OCI-LY1 (cell line): ENCODE measurements around the gene FAM50B.

Source experiments
- H2AFZ ChIP-seq: fragments of 200-600 bp; sonication (generic), shearing (Covaris generic); 2 replicates; pipeline ENCODE4 v1.6.0; 2014; ENCODE audit warnings: antibody characterized with exemption, mild to moderate bottlenecking, low read length
- H3F3A ChIP-seq: fragments of 200-600 bp; sonication (generic), shearing (Covaris generic); 2 replicates; pipeline ENCODE4 v1.6.0; 2014; ENCODE audit warnings: mild to moderate bottlenecking, antibody characterized with exemption, low read length, moderate library complexity; ENCODE audit not compliant: insufficient read depth
- H3K27ac ChIP-seq: fragments of 200-600 bp; sonication (generic); 2 replicates; pipeline ENCODE4 v1.5.1; 2014; ENCODE audit warnings: low read length, mixed run types, mild to moderate bottlenecking, low read depth; ENCODE audit not compliant: poor library complexity, severe bottlenecking
- H3K27me3 ChIP-seq: fragments of 200-600 bp; sonication (generic); 2 replicates; pipeline ENCODE4 v1.6.0; 2014; ENCODE audit warnings: antibody characterized with exemption, mild to moderate bottlenecking, low read length, moderate library complexity; ENCODE audit not compliant: insufficient read depth
- H3K36me3 ChIP-seq: fragments of 200-600 bp; sonication (generic); 2 replicates; pipeline ENCODE4 v1.6.1; 2014; ENCODE audit warnings: mild to moderate bottlenecking, antibody characterized with exemption, low read length, moderate library complexity, mixed read lengths; ENCODE audit not compliant: insufficient read depth
- H3K4me1 ChIP-seq: fragments of 200-600 bp; sonication (generic); 2 replicates; pipeline ENCODE4 v1.5.1; 2014; ENCODE audit warnings: mild to moderate bottlenecking, low read length, moderate library complexity; ENCODE audit not compliant: insufficient read depth, severe bottlenecking
- H3K4me2 ChIP-seq: fragments of 200-600 bp; sonication (generic), shearing (Covaris generic); 2 replicates; pipeline ENCODE4 v1.6.1; 2014; ENCODE audit warnings: low read length
- H3K4me3 ChIP-seq: fragments of 200-600 bp; sonication (generic); 2 replicates; pipeline ENCODE4 v1.5.1; 2014; ENCODE audit warnings: low read length, low read depth, mild to moderate bottlenecking, mixed read lengths; ENCODE audit not compliant: poor library complexity, severe bottlenecking
- H3K79me2 ChIP-seq: fragments of 200-600 bp; shearing (Covaris generic); 2 replicates; pipeline ENCODE4 v1.6.1; 2016; ENCODE audit warnings: mixed run types, low read length, mixed read lengths; ENCODE audit not compliant: insufficient read depth
- H3K9ac ChIP-seq: fragments of 200-600 bp; sonication (generic), shearing (Covaris generic); 2 replicates; pipeline ENCODE4 v1.6.1; 2014; ENCODE audit warnings: mild to moderate bottlenecking, low read length, mixed read lengths
- H3K9me2 ChIP-seq: fragments of 200-600 bp; sonication (generic), shearing (Covaris generic); 2 replicates; pipeline ENCODE4 v1.6.1; 2014; ENCODE audit warnings: low read depth, mild to moderate bottlenecking, low read length, mixed read lengths
- H3K9me3 ChIP-seq: fragments of 200-600 bp; shearing (Covaris generic); 2 replicates; pipeline ENCODE4 v1.6.1; 2014; ENCODE audit warnings: low read length, mixed read lengths
- H4K20me1 ChIP-seq: fragments of 200-600 bp; sonication (generic), shearing (Covaris generic); 2 replicates; pipeline ENCODE4 v1.6.0; 2016; ENCODE audit warnings: mild to moderate bottlenecking, low read length; ENCODE audit not compliant: insufficient read depth
- CTCF ChIP-seq: fragments of 200-600 bp; sonication (generic), shearing (Covaris generic); IDR thresholded peaks from 2 replicates; pipeline ENCODE4 v1.5.1; 2017; ENCODE audit warnings: mild to moderate bottlenecking, antibody characterized with exemption, low read length, moderate library complexity, mixed read lengths
- EZH2 ChIP-seq: fragments of 200-600 bp; sonication (generic), shearing (Covaris generic); IDR thresholded peaks from 2 replicates; pipeline ENCODE4 v1.8.0; 2017; ENCODE audit warnings: borderline replicate concordance, mixed run types, mild to moderate bottlenecking, antibody characterized with exemption, low read length, moderate library complexity, mixed read lengths

Gene FAM50B

GRCh38 chr6:3882866-3883265, 33.7 kb downstream of the FAM50B start:
- no peak for TF ChIP-seq EZH2
- no peaks in the 10 kb centered on the region; the same call in 1 of the 2 replicates for H3K27me3 ChIP-seq
- H3F3A ChIP-seq = no peaks in the 10 kb centered on the region
- H3K9me2 ChIP-seq = no peaks in the 10 kb centered on the region
- no peaks in the 10 kb centered on the region for H3K36me3 ChIP-seq
- H3K4me1 ChIP-seq = no peaks in the 10 kb centered on the region
- H3K79me2 ChIP-seq = no peaks in the 10 kb centered on the region
- H2AFZ ChIP-seq = no peak overlapping the region
- H3K4me3 ChIP-seq = no peak overlapping the region
- no peaks in the 10 kb centered on the region for H4K20me1 ChIP-seq
- no peak overlapping the region for H3K27ac ChIP-seq
- no peak overlapping the region for H3K9ac ChIP-seq
- H3K9me3 ChIP-seq = no peaks in the 10 kb centered on the region
- no peak overlapping the region for H3K4me2 ChIP-seq

GRCh38 chr6:3884007-3884745, 35.0 kb downstream of the FAM50B start:
- no peaks in the 10 kb centered on the region for H3F3A ChIP-seq
- H3K79me2 ChIP-seq = no peaks in the 10 kb centered on the region
- no peaks in the 10 kb centered on the region for H3K9me3 ChIP-seq
- H3K27ac ChIP-seq = no peak overlapping the region
- no peaks in the 10 kb centered on the region for H3K9me2 ChIP-seq
- H3K27me3 ChIP-seq = no peaks in the 10 kb centered on the region; the same call in 1 of the 2 replicates
- H3K4me2 ChIP-seq = no peak overlapping the region
- H3K36me3 ChIP-seq = no peaks in the 10 kb centered on the region
- H3K4me3 ChIP-seq = no peak overlapping the region
- H4K20me1 ChIP-seq = no peaks in the 10 kb centered on the region
- TF ChIP-seq CTCF (no peak), EZH2 (no peak)
- no peak overlapping the region for H2AFZ ChIP-seq
- H3K9ac ChIP-seq = no peak overlapping the region
- H3K4me1 ChIP-seq = no peaks in the 10 kb centered on the region

GRCh38 chr6:3885262-3886036, 36.3 kb downstream of the FAM50B start:
- Histone ChIP-seq H3K27ac (no peak overlapping the region), H3K36me3 (no peaks in the 10 kb centered on the region), H3K4me2 (no peak overlapping the region), H3K9me2 (no peaks in the 10 kb centered on the region), H4K20me1 (no peaks in the 10 kb centered on the region), H3K79me2 (no peaks in the 10 kb centered on the region), H3K4me1 (no peaks in the 10 kb centered on the region), H2AFZ (no peak overlapping the region), H3K9ac (no peak overlapping the region), H3K4me3 (no peak overlapping the region), H3F3A (no peaks in the 10 kb centered on the region), H3K27me3 (no peaks in the 10 kb centered on the region; the same call in 1 of the 2 replicates), H3K9me3 (no peaks in the 10 kb centered on the region)
- no peak for TF ChIP-seq EZH2
- TF ChIP-seq CTCF = no peak
